GM12801 (cell line): Measurements from ENCODE around the gene INPP5F.

ENCODE experiments used
- TF ChIP-seq, protein P1 (sequence below): IDR thresholded peaks from one replicate; pipeline ENCODE4 v1.5.1; 2011; ENCODE audit warnings: control low read depth; ENCODE audit not compliant: insufficient read length; ENCODE audit errors: extremely low read depth

The INPP5F gene

DNA sequence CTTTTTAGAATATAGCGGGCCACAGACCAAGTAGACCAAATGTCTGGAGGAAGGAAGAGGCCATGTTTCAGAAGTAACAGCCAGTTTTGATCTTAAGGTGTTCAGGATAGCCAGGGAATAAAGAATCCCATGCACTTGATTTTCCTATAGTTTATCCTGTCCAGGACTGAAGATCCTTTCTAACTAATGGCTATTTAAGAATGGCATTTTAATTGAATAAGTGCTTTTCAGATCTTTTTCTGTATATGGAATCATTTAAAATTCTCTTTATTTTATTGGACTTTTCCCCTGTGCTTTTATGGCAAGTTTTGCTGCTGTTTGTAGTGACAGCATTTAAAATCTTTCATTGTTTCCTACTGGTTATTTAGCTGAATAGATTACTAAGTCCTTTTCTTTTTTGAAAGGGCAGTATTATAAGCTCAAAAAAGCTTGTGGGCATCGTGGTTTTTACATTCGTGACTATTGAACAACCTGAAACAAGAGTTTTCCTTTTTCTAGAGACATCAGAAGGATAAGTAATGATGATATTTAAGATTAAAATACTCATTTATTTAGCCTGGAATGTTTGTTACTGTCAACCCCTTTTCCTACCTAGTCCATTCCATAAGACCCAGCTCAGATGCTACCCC, 2.4 kb downstream of the INPP5F start:
- TF ChIP-seq, protein P1, sequence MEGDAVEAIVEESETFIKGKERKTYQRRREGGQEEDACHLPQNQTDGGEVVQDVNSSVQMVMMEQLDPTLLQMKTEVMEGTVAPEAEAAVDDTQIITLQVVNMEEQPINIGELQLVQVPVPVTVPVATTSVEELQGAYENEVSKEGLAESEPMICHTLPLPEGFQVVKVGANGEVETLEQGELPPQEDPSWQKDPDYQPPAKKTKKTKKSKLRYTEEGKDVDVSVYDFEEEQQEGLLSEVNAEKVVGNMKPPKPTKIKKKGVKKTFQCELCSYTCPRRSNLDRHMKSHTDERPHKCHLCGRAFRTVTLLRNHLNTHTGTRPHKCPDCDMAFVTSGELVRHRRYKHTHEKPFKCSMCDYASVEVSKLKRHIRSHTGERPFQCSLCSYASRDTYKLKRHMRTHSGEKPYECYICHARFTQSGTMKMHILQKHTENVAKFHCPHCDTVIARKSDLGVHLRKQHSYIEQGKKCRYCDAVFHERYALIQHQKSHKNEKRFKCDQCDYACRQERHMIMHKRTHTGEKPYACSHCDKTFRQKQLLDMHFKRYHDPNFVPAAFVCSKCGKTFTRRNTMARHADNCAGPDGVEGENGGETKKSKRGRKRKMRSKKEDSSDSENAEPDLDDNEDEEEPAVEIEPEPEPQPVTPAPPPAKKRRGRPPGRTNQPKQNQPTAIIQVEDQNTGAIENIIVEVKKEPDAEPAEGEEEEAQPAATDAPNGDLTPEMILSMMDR, result no peak

DNA sequence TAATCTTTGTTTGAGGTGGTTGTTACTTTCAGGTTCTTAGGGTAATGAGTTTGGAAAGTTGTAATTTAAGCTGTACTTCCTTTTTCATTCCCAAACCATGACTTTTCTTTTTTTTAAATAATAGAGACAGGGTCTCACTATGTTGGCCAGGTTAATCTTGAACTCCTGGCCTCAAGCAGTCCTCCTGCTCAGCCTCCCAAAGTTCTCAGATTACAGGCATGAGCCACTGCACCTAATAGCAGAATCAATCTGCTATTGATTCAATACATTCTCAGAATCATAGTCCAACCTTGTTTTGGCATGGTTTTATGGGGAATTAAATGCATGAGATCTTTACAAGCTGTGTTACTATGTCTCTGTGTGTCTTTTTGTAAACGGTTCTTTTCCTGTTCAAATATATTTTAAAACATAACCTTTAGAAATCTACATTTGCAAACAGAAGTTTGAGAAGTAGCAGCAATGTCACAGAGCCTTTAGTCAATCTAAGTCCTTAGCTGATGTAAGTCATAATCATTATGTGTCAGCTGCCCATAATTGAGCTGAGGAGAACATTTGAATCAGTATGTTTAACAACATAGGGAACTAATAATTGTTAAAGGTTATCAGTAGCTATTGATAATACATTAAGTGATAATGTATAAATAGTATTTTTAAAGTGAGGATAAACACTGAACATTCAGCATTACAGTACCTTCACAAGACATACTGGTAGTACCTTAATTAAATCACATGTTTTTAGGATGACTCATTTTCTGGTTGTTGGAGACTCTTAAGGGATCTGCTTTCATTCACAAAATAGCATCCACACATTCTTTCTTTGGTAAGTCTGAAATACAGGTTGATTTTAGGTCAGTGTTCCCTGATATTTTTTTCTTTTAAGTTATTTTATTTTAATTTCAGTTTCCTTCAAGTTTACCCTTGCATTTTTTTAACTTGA, 8.8 kb downstream of the INPP5F start:
- TF ChIP-seq, protein P1, result no peak

DNA sequence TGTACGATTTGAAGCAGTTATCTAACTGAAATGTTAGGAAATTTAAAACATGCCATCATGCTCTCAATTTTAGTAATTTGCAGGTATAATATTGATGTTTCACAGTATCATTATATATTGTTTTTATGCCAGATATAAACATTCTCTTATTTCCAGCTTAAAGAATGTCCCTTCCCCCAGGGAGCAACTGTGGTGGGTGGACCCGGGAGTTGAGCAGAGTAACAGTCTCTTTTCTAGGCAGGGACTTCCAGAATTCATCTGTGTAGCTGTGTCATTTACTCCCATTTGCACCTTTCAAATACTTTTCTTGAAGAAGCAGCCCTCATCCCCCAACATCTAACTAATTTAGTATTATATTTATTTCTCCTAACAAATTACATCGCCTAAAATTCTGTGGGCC, 9.6 kb downstream of the INPP5F start:
- TF ChIP-seq, protein P1, result no peak

DNA sequence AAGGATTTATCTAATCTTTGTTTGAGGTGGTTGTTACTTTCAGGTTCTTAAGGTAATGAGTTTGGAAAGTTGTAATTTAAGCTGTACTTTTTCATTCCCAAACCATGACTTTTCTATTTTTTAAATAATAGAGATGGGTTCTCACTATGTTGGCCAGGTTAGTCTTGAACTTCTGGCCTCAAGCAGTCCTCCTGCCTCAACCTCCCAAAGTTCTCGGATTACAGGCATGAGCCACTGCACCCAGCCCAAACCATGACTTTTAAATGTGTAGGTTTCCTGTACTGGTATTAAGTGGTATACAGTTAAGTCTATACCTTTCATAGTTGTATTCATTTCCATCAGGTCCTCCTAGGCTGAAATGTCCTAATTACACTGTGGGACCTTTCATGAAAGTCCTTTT, 10.4 kb downstream of the INPP5F start:
- TF ChIP-seq, protein P1, result no peak

DNA sequence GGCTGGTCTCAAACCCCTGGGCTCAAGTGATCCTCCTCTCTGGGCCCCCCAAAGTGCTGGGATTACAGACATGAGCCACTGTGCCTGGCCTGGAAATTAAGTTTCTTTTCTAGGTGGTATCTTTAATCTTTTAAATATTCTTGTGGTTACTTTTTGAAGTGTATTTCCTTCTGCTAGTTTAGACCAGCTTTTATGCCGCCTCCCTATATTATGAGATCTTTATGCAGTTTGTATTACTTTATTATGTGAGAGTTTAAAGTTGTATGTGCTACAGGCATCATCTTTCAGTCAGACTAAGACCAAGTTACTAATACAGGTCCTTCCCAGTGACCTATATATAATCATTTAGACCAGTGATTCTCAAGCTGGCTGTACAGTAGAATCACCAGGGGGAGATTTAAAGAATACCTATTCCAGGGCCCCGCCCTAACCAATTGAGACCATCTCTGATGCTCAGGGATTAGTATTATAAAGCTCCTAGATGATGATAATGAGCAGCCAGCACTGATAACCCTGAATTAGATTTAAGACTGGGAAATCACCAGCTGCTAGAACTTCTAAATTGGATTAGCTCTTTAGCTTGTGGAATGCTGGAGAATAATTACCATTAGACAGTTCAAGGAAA, 11.3 kb downstream of the INPP5F start:
- TF ChIP-seq, protein P1, result no peak

DNA sequence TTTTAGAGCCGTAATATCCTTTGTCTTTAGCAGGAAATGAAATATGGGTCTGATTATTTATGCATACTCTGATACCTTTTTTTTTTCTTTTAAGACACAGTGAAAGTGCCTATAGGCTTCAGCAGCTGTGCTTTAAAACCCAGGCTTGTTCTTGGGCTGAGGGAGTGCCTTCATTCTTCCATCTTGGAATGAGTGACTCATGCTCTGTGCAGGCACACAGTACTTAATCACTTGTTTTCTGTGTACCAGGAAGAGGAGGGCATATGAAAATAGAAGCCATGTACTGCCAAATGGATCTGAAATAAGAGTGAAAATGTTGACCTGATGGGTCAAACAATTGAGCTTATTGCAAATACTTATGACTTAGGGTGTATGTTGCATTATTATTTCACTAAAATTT, 12.0 kb downstream of the INPP5F start:
- TF ChIP-seq, protein P1, result no peak

DNA sequence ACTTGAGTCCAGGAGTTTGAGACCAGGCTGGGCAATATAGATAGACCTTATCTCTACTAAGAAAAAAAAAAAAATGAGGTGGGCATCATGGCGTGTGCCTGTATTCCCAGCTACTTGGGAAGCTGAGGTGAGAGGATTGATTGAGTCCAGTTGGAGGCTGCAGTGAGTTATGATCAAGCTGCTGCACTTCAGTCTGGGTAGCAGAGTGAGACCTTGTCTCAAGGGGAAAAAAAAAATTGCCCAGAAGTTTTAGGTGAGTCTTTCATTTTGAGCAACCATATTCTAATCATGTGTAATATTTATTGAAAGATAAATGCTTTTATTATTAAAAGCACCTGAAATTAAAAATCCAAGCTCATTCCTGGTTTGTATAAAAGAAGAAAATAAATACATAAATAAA, 13.1 kb downstream of the INPP5F start:
- TF ChIP-seq, protein P1, result no peak
